Measurements from ENCODE around the gene CAMTA1. TPM values are rescaled to one million over a fixed set of nuclear protein-coding genes. Genes with fewer than 3 reads are reported as not detected.

Gene CAMTA1
- total RNA-seq, 1 donor from 2014 or later: 47.9 TPM

GRCh38 chr1:6857831-6858230 lies 72.6 kb downstream of the CAMTA1 start:
- intact Hi-C loops (cut with DNase I): no loop called here
- ATAC-seq (no peak), DNase-seq (no peak)
- Histone ChIP-seq H3K36me3 (no peaks in the 10 kb centered on the region), H3K27ac (no peak overlapping the region), H3K4me1 (peaks cover 12% of the 10 kb centered on the region), H3K9me3 (no peaks in the 10 kb centered on the region), H3K27me3 (ENCODE audit: low read depth) (no peaks in the 10 kb centered on the region), H3K4me3 (no peak overlapping the region)
- TF ChIP-seq, protein P1, sequence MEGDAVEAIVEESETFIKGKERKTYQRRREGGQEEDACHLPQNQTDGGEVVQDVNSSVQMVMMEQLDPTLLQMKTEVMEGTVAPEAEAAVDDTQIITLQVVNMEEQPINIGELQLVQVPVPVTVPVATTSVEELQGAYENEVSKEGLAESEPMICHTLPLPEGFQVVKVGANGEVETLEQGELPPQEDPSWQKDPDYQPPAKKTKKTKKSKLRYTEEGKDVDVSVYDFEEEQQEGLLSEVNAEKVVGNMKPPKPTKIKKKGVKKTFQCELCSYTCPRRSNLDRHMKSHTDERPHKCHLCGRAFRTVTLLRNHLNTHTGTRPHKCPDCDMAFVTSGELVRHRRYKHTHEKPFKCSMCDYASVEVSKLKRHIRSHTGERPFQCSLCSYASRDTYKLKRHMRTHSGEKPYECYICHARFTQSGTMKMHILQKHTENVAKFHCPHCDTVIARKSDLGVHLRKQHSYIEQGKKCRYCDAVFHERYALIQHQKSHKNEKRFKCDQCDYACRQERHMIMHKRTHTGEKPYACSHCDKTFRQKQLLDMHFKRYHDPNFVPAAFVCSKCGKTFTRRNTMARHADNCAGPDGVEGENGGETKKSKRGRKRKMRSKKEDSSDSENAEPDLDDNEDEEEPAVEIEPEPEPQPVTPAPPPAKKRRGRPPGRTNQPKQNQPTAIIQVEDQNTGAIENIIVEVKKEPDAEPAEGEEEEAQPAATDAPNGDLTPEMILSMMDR (IDR thresholded peaks at IDR 0.05): no peak

- TF ChIP-seq, protein P1 (IDR thresholded peaks at IDR 0.05): no peak
- no peak overlapping the region for H3K27ac ChIP-seq
- H3K4me1 ChIP-seq: peaks cover 12% of the 10 kb centered on the region
- no peaks in the 10 kb centered on the region for H3K9me3 ChIP-seq
- no peaks in the 10 kb centered on the region for H3K27me3 ChIP-seq (ENCODE audit: low read depth)
- intact Hi-C loops (cut with DNase I): no loop called here
- ATAC-seq (no peak), DNase-seq (no peak)
- no peak overlapping the region for H3K4me3 ChIP-seq
- no peaks in the 10 kb centered on the region for H3K36me3 ChIP-seq
Measured at GRCh38 chr1:6858596-6858995, 73.3 kb downstream of the CAMTA1 start.

- no peak overlapping the region for H3K4me3 ChIP-seq
- TF ChIP-seq, protein P1 (IDR thresholded peaks at IDR 0.05): no peak
- intact Hi-C loops (cut with DNase I): no loop called here
- H3K4me1 ChIP-seq: peaks cover 12% of the 10 kb centered on the region
- no peaks in the 10 kb centered on the region for H3K27me3 ChIP-seq (ENCODE audit: low read depth)
- DNase-seq (no peak), ATAC-seq (peak; percentile 93 to 95)
- H3K27ac ChIP-seq: peak overlapping the region; percentile 28
- H3K9me3 ChIP-seq: no peaks in the 10 kb centered on the region
- H3K36me3 ChIP-seq: peaks cover 5% of the 10 kb centered on the region
Measured at GRCh38 chr1:6859415-6860343, 74.4 kb downstream of the CAMTA1 start.

DNA sequence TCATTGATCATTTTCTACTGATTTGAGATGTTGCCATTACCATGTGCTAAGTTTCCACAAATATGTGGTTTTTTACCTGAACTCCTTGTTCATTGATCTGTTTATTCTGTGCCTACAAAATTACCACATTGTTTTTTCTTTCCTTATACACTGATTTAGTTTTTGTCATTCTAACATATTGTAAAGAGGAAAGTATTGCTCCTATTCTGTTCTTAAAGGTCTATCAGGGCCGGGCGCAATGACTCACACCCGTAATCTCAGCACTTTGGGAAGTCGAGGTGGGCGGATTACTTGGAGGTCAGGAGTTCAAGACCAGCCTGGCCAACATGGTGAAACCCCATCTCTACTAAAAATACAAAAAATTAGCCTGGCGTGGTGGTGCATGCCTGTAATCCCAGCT lies 75.1 kb downstream of the CAMTA1 start:
- no peak overlapping the region for H3K27ac ChIP-seq
- H3K4me1 ChIP-seq: peaks cover 12% of the 10 kb centered on the region
- H3K4me3 ChIP-seq: no peak overlapping the region
- no peak for ATAC-seq
- H3K27me3 ChIP-seq (ENCODE audit: low read depth): no peaks in the 10 kb centered on the region
- TF ChIP-seq, protein P1 (IDR thresholded peaks at IDR 0.05): no peak
- intact Hi-C loops (cut with DNase I): no loop called here
- H3K36me3 ChIP-seq: peaks cover 6% of the 10 kb centered on the region
- DNase-seq: no peak
- H3K9me3 ChIP-seq: no peaks in the 10 kb centered on the region

GRCh38 chr1:6861075-6861724 lies 75.9 kb downstream of the CAMTA1 start:
- ATAC-seq (no peak), DNase-seq (no peak)
- Histone ChIP-seq H3K36me3 (peaks cover 6% of the 10 kb centered on the region), H3K4me3 (no peak overlapping the region), H3K4me1 (peaks cover 12% of the 10 kb centered on the region), H3K27ac (no peak overlapping the region), H3K9me3 (no peaks in the 10 kb centered on the region), H3K27me3 (ENCODE audit: low read depth) (no peaks in the 10 kb centered on the region)
- TF ChIP-seq, protein P1 (IDR thresholded peaks at IDR 0.05): no peak
- intact Hi-C loops (cut with DNase I): no loop called here

All from lower lobe of right lung (tissue), 2 donors.